ENCODE data around the gene AFF1.

- TF ChIP-seq POLR2A (IDR thresholded peaks at IDR 0.05) (no peak), CTCF (IDR thresholded peaks at IDR 0.05) (no peak)
Measured at GRCh38 chr4:87071401-87071800, 136.6 kb downstream of the AFF1 start.
